Measurements from ENCODE around the gene MATCAP1.

GRCh38 chr16:67165121-67166078 lies 18.4 kb downstream of the MATCAP1 start:
- TF ChIP-seq CTCF (IDR thresholded peaks at IDR 0.05): no peak
- TF ChIP-seq GATA2 (CRISPR knock-in tag; IDR thresholded peaks at IDR 0.05): no peak

Measured in SK-N-SH (cell line).